Stimulated activated naive CD8-positive, alpha-beta T cell treated with anti-CD3 and anti-CD28 coated beads, Interleukin-15, Interleukin-2, amounts not matched to agents 100 ng/mL and 50 ng/mL, for 24 hours (primary cell): Measurements from ENCODE around the gene PRKCB.

ENCODE experiments used
- H3K27ac Mint-ChIP-seq: one replicate; pipeline ENCODE4 v1.8.0; 2021; ENCODE audit warnings: mild to moderate bottlenecking, mixed read lengths
- H3K27me3 Mint-ChIP-seq: one replicate; pipeline ENCODE4 v1.8.0; 2021; ENCODE audit warnings: mixed read lengths
- H3K36me3 Mint-ChIP-seq: one replicate; pipeline ENCODE4 v1.8.0; 2021; ENCODE audit warnings: low read depth, mixed read lengths
- H3K4me1 Mint-ChIP-seq: one replicate; pipeline ENCODE4 v1.8.0; 2021; ENCODE audit warnings: low read depth, mixed read lengths
- H3K4me3 Mint-ChIP-seq: one replicate; pipeline ENCODE4 v1.8.0; 2021; ENCODE audit warnings: mild to moderate bottlenecking, mixed read lengths
- H3K9me3 Mint-ChIP-seq: one replicate; pipeline ENCODE4 v1.8.0; 2021; ENCODE audit warnings: mixed read lengths

Gene PRKCB

GRCh38 chr16:23827057-23827456, 8.7 kb upstream of the PRKCB start:
- Mint-ChIP-seq H3K9me3 (peaks cover 14% of the 10 kb centered on the region), H3K4me1 (peaks cover 24% of the 10 kb centered on the region), H3K36me3 (peaks cover 4% of the 10 kb centered on the region), H3K27me3 (no peaks in the 10 kb centered on the region), H3K27ac (peak overlapping the region; percentile 95), H3K4me3 (peak overlapping the region; percentile 21)

DNA sequence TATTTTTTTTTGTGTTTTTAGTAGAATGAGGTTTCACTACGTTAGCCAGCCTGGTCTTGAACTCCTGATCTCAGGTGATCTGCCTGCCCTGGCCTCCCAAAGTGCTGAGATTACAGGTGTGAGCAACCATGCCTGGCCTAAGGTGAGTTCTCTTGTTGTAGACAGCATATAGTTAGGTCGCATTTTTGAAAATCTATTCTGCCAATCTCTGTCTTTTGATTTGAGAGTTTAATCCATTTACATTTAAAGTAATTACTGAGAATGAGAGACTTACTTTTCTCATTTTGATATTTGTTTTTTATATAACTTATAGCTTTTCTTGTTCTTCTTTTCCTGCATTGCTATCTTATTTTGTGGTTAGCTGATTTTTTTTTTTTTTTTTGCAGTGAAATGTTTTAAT, 6.3 kb upstream of the PRKCB start:
- Mint-ChIP-seq H3K4me1 (peaks cover 24% of the 10 kb centered on the region), H3K9me3 (peaks cover 14% of the 10 kb centered on the region), H3K27me3 (no peaks in the 10 kb centered on the region), H3K4me3 (no peak overlapping the region), H3K27ac (no peak overlapping the region), H3K36me3 (peaks cover 4% of the 10 kb centered on the region)

- peaks cover 33% of the 10 kb centered on the region for H3K4me1 Mint-ChIP-seq
- no peak overlapping the region for H3K27ac Mint-ChIP-seq
- H3K4me3 Mint-ChIP-seq: no peak overlapping the region
- peaks cover 4% of the 10 kb centered on the region for H3K36me3 Mint-ChIP-seq
- no peaks in the 10 kb centered on the region for H3K27me3 Mint-ChIP-seq
- peaks cover 14% of the 10 kb centered on the region for H3K9me3 Mint-ChIP-seq
Measured at GRCh38 chr16:23830276-23830675, 5.5 kb upstream of the PRKCB start.

GRCh38 chr16:23832882-23833281, 2.9 kb upstream of the PRKCB start:
- Mint-ChIP-seq H3K27me3 (no peaks in the 10 kb centered on the region), H3K4me1 (peaks cover 27% of the 10 kb centered on the region), H3K36me3 (peaks cover 5% of the 10 kb centered on the region), H3K27ac (no peak overlapping the region), H3K4me3 (no peak overlapping the region), H3K9me3 (peaks cover 14% of the 10 kb centered on the region)

GRCh38 chr16:23833504-23833903, 2.3 kb upstream of the PRKCB start:
- H3K4me3 Mint-ChIP-seq: no peak overlapping the region
- no peaks in the 10 kb centered on the region for H3K27me3 Mint-ChIP-seq
- H3K4me1 Mint-ChIP-seq: peaks cover 34% of the 10 kb centered on the region
- peaks cover 14% of the 10 kb centered on the region for H3K9me3 Mint-ChIP-seq
- no peak overlapping the region for H3K27ac Mint-ChIP-seq
- H3K36me3 Mint-ChIP-seq: peaks cover 10% of the 10 kb centered on the region

DNA sequence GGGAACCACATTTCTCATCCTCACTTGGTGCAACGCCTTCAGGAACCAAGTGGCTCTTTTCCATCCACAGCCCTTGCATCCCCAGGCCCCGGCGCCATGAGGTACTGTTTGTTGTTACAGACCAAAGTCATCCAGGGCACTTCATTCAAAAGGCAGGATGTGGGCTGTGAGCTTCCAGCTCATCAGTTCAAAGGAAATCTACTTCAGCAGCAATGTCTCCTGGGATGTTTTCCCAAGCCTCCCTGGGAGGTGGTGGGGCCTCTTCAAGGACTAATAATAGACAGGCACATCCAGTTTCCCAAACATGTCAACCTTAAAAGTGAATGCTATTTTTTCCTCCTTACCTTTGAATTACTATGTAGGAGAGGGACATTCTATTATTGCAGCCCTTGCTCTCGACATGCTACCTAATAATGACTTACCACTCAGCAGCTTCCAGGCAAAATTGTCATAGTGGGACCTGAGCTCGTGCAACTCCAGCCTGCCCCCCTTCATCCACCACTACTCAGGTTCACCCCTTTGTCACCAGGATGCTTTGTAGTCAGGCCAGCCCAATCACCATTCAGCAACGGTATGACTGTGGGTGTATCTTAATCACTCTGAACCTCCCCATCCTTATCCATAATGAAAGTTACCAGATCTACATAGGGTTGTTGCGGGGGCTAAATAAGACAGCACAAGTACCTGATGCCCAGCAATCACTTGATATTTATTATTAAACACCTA, 1.7 kb upstream of the PRKCB start:
- H3K27me3 Mint-ChIP-seq: no peaks in the 10 kb centered on the region
- peaks cover 40% of the 10 kb centered on the region for H3K4me1 Mint-ChIP-seq
- peak overlapping the region; percentile 45 for H3K27ac Mint-ChIP-seq
- H3K36me3 Mint-ChIP-seq: peaks cover 17% of the 10 kb centered on the region
- peaks cover 14% of the 10 kb centered on the region for H3K9me3 Mint-ChIP-seq
- H3K4me3 Mint-ChIP-seq: no peak overlapping the region

GRCh38 chr16:23836078-23836403, 258 bp downstream of the PRKCB start:
- no peak overlapping the region for H3K27ac Mint-ChIP-seq
- peaks cover 59% of the 10 kb centered on the region for H3K4me1 Mint-ChIP-seq
- no peaks in the 10 kb centered on the region for H3K27me3 Mint-ChIP-seq
- peak overlapping the region; percentile 94 for H3K4me3 Mint-ChIP-seq
- H3K9me3 Mint-ChIP-seq: peaks cover 3% of the 10 kb centered on the region
- peaks cover 30% of the 10 kb centered on the region for H3K36me3 Mint-ChIP-seq

GRCh38 chr16:23836404-23837311, 875 bp downstream of the PRKCB start:
- Mint-ChIP-seq H3K4me1 (peaks cover 65% of the 10 kb centered on the region), H3K4me3 (peak overlapping the region; percentile 94), H3K27me3 (no peaks in the 10 kb centered on the region), H3K27ac (peak overlapping the region; percentile 85), H3K36me3 (peaks cover 30% of the 10 kb centered on the region), H3K9me3 (no peaks in the 10 kb centered on the region)

- H3K36me3 Mint-ChIP-seq: peaks cover 32% of the 10 kb centered on the region
- H3K27me3 Mint-ChIP-seq: no peaks in the 10 kb centered on the region
Measured at GRCh38 chr16:23837553-23838308, 1.9 kb downstream of the PRKCB start.

GRCh38 chr16:23838485-23839142, 2.8 kb downstream of the PRKCB start:
- peak overlapping the region; percentile 94 for H3K4me3 Mint-ChIP-seq
- no peaks in the 10 kb centered on the region for H3K27me3 Mint-ChIP-seq
- peaks cover 33% of the 10 kb centered on the region for H3K36me3 Mint-ChIP-seq
- H3K27ac Mint-ChIP-seq: peak overlapping the region; percentile 59
- peaks cover 85% of the 10 kb centered on the region for H3K4me1 Mint-ChIP-seq
- H3K9me3 Mint-ChIP-seq: no peaks in the 10 kb centered on the region

More at GRCh38 chr16:23837553-23838308, 1.9 kb downstream of the PRKCB start:
- Mint-ChIP-seq H3K27ac (peak overlapping the region; percentile 85), H3K9me3 (no peaks in the 10 kb centered on the region), H3K4me1 (peaks cover 76% of the 10 kb centered on the region), H3K4me3 (peak overlapping the region; percentile 94)

DNA sequence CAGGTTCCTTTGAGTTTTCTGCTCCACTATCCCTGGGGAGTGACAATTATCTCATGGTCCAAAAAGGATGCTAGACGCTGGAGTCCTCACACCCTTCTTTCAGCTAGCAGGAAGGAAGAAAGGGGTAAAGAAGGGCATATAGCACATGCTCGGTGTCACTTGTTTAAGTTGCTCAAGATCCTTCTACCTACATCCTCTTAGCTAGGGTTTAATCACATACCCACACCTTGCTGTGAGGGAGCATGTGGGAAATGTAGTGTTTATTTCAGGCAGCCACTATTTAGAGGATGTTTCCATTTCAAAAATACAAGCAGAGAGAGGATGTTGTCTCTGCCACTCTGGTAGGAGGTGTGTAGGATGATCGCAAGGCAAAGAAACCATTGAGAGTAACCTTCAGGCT, 4.5 kb downstream of the PRKCB start:
- H3K9me3 Mint-ChIP-seq: no peaks in the 10 kb centered on the region
- peaks cover 85% of the 10 kb centered on the region for H3K4me1 Mint-ChIP-seq
- H3K27me3 Mint-ChIP-seq: no peaks in the 10 kb centered on the region
- peaks cover 43% of the 10 kb centered on the region for H3K36me3 Mint-ChIP-seq
- H3K27ac Mint-ChIP-seq: peak overlapping the region; percentile 86
- peak overlapping the region; percentile 46 for H3K4me3 Mint-ChIP-seq

DNA sequence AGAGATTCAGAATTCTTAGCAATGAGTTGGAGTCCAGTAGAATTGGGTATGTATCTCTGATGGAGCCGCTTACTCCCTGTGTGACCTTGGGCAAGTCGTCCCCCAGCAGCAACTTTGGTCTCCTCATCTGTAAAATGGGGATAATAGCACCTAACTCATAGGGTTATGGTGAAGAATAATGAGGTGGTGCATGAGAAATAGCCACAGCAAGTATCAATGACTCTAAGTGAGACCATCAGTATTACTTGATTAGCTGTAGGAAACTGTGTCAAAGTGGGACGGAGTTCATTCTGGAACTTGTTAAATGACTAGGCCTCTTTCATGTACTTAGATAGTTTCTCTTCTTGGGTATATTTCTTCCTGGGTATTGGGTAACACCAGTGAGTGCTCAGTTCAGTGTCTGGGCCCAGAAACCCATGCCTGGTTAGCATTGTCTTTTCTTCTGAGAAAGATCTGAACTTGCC, 6.4 kb downstream of the PRKCB start:
- Mint-ChIP-seq H3K27me3 (no peaks in the 10 kb centered on the region), H3K27ac (peak overlapping the region; percentile 96), H3K9me3 (no peaks in the 10 kb centered on the region), H3K36me3 (peaks cover 58% of the 10 kb centered on the region), H3K4me1 (peaks cover 99% of the 10 kb centered on the region), H3K4me3 (peak overlapping the region; percentile 58)

GRCh38 chr16:23843143-23843542, 7.4 kb downstream of the PRKCB start:
- H3K36me3 Mint-ChIP-seq: peaks cover 64% of the 10 kb centered on the region
- H3K4me3 Mint-ChIP-seq: peak overlapping the region; percentile 59
- no peaks in the 10 kb centered on the region for H3K9me3 Mint-ChIP-seq
- H3K27me3 Mint-ChIP-seq: no peaks in the 10 kb centered on the region
- peak overlapping the region; percentile 96 for H3K27ac Mint-ChIP-seq
- peaks cover 99% of the 10 kb centered on the region for H3K4me1 Mint-ChIP-seq

DNA sequence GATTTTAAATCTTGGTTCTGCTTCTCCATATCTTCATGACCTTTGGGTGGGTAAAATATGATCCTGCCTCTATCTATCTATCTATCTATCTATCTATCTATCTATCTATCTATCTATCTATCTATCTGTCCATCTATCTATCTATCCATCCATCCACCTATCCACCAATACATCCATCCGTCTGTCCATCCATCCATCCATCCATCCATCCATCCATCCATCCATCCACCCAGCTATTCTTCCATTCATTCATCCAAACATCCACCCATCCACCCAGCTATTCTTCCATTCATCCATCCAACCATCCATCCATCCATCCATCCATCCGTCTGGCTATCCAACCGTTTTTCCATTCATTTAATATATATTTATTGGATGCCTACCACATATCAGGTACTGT, 11.5 kb downstream of the PRKCB start:
- H3K9me3 Mint-ChIP-seq: no peaks in the 10 kb centered on the region
- H3K27ac Mint-ChIP-seq: peak overlapping the region; percentile 86
- H3K4me3 Mint-ChIP-seq: no peak overlapping the region
- H3K27me3 Mint-ChIP-seq: no peaks in the 10 kb centered on the region
- peaks cover 67% of the 10 kb centered on the region for H3K36me3 Mint-ChIP-seq
- peaks cover 96% of the 10 kb centered on the region for H3K4me1 Mint-ChIP-seq
